Cardiac fibroblast (primary cell): ENCODE data around the gene SERINC5.
A peak's percentile ranks its signal among the peaks of the same experiment; 100 is the strongest.

Experiments used
- DNase-seq, 2 donors: peaks; one replicate each; pipeline versions ENCODE4 v3.0.0 to v3.0.0-alpha.2; 2010; ENCODE audit warnings: low read depth in 2 of 2
- H3K4me3 ChIP-seq, 2 donors: replicated peaks in 1 of 2; 1 replicate in 1 of 2; 2 replicates in 1 of 2; pipeline ENCODE4 v1.5.1; 2011; ENCODE audit warnings: low read depth in 2 of 2, low read length in 2 of 2, mild to moderate bottlenecking in 2 of 2, moderate library complexity in 1 of 2
- CTCF ChIP-seq: IDR thresholded peaks from one replicate; pipeline ENCODE4 v1.5.1; 2011; ENCODE audit warnings: low read depth, mild to moderate bottlenecking, low read length, inconsistent platforms

SERINC5 gene

GRCh38 chr5:80068775-80069174 is 187.1 kb downstream of the SERINC5 start:
- no peak overlapping the region for H3K4me3 ChIP-seq
- TF ChIP-seq CTCF = no peak
- no peak for DNase-seq

DNA sequence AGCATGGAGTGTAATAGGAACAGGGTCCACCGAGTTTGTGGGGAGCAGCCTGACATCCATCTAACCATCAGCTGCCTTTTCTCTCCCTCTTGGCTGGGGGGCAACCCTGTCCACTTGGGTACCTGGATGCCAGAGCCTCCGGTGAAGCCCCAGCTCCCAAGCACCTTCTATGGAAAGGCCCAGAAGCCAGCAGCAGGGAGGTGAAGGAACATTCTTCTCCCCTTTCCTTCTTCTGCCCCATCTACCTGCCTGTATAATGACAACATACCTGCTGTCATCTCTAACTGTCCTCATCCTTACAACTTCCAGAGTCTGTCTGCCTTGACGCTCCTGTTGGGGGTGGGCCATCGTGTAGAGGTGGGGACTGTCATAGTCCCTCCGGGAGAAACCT is 187.6 kb downstream of the SERINC5 start:
- TF ChIP-seq CTCF = no peak
- DNase-seq = no peak
- no peak overlapping the region for H3K4me3 ChIP-seq

DNA sequence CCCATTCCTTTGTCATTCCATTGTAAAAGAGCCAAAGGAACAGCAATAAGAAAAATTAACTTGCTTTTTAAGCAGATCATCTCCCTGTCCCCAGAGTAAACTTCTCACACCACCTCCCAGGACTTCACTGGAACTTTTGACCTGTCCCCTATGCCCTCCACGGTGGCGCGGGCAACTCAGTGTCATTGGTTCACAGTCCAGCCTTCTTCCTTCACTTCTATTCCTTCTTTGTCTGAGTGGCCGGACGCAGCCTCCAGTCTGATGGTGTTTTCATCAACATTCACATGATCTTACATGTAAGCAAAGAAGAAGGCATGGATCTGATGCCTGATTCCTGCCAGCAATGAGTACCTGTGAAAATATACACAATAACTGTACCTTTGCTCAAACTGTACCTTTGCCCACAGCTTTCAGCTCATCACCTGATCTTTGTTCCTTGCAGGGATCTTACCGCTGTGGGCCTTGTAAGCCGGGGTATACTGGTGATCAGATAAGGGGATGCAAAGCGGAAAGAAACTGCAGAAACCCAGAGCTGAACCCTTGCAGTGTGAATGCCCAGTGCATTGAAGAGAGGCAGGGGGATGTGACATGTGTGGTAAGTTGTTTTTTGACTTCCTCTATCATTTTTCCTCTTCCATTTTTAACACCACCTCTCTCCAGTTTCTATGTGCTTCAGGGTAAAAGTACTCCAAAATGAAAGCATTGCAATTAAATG is 188.2 kb downstream of the SERINC5 start:
- TF ChIP-seq CTCF = no peak
- no peak overlapping the region for H3K4me3 ChIP-seq

DNA sequence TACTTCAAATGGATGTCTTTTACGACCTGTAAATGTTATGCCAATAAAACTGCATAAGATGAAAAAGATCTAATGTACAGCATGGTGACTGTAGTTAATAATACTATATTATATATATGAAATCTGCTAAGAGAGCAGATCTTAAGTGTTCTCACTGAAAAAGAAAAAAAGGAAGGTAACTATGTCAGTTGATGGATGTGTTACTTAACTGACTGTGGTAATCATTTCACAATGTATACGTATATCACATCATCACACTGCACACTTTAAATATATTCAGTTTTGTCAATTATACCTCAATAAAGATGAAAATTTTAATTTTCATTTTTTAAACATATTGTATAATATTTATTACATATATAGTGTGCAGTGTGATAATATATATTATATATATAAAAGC is 188.8 kb downstream of the SERINC5 start:
- H3K4me3 ChIP-seq = no peak overlapping the region
- TF ChIP-seq CTCF = no peak
- no peak for DNase-seq

More for the DNA sequence above, 188.2 kb downstream of the SERINC5 start:
- DNase-seq = no peak

DNA sequence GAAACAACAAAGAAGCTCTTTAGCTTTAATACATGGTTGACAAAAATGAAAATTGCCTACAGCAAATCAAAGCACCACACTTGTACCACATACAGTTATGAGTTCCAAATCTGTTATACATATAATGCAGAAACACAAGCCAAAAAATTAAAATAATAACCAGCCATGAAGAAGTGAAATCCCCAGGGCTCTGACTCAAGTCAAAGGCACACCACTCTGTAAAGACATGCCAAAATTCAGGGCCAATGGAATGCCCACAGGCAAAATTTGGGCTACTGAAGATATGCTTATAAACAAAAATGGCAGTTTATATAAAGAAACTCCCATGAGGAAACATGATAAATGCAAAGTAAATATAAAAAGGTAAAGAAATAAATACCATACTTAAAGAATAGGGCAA is 191.7 kb downstream of the SERINC5 start:
- peak in 1 of 2 donors; percentile 57 for DNase-seq
- no peak for TF ChIP-seq CTCF
- no peak overlapping the region for H3K4me3 ChIP-seq
